H9 (cell line): ENCODE data around the gene SPINT1. TPM values are rescaled to one million over a fixed set of nuclear protein-coding genes. Genes with fewer than 3 reads are reported as not detected.

Source experiments
- DNase-seq: peaks from one replicate; pipeline ENCODE4 v3.0.0-alpha.2; 2017
- H2AFZ ChIP-seq: one replicate; pipeline ENCODE4 v1.6.1; 2013; ENCODE audit warnings: mild to moderate bottlenecking, low read length, control low read depth, moderate library complexity
- H2AK5ac ChIP-seq: 2 replicates; pipeline ENCODE4 v1.6.1; 2013; ENCODE audit warnings: low read length, control low read depth, mixed read lengths; ENCODE audit not compliant: insufficient read length
- H2BK120ac ChIP-seq: one replicate; pipeline ENCODE4 v1.6.1; 2013; ENCODE audit warnings: low read depth, mild to moderate bottlenecking, low read length, control low read depth, inconsistent platforms; ENCODE audit not compliant: poor library complexity, severe bottlenecking
- H2BK12ac ChIP-seq: 2 replicates; pipeline ENCODE4 v1.6.1; 2013; ENCODE audit warnings: low read length, control low read depth, mixed read lengths, low read depth; ENCODE audit not compliant: insufficient read length
- H2BK15ac ChIP-seq: 2 replicates; pipeline ENCODE4 v1.6.1; 2013; ENCODE audit warnings: low read depth, low read length, control low read depth
- H2BK20ac ChIP-seq: one replicate; pipeline ENCODE4 v1.6.1; 2013; ENCODE audit warnings: low read depth, mild to moderate bottlenecking, low read length, control low read depth, inconsistent platforms; ENCODE audit not compliant: poor library complexity, severe bottlenecking
- H2BK5ac ChIP-seq: 2 replicates; pipeline ENCODE4 v1.6.1; 2013; ENCODE audit warnings: low read length, control low read depth, mixed read lengths; ENCODE audit not compliant: insufficient read length
- H3K14ac ChIP-seq: 2 replicates; pipeline ENCODE4 v1.6.1; 2013; ENCODE audit warnings: low read length, control low read depth; ENCODE audit not compliant: insufficient read depth
- H3K18ac ChIP-seq: 2 replicates; pipeline ENCODE4 v1.6.1; 2013; ENCODE audit warnings: low read depth, mild to moderate bottlenecking, mixed read lengths, low read length, control low read depth; ENCODE audit not compliant: insufficient read length
- H3K23ac ChIP-seq: 2 replicates; pipeline ENCODE4 v1.6.1; 2013; ENCODE audit warnings: low read length, control low read depth, mixed read lengths, low read depth; ENCODE audit not compliant: insufficient read length
- H3K23me2 ChIP-seq: 2 replicates; pipeline ENCODE4 v1.6.1; 2013; ENCODE audit warnings: low read depth, mild to moderate bottlenecking, mixed read lengths, low read length, control low read depth; ENCODE audit not compliant: insufficient read length, poor library complexity, severe bottlenecking
- H3K27ac ChIP-seq: 2 replicates; pipeline ENCODE4 v1.5.1; 2013; ENCODE audit warnings: low read length, control low read depth, mixed read lengths, low read depth; ENCODE audit not compliant: insufficient read length
- H3K27me3 ChIP-seq: 2 replicates; pipeline ENCODE4 v1.6.1; 2013; ENCODE audit warnings: low read length, control low read depth, inconsistent platforms; ENCODE audit not compliant: insufficient read depth
- H3K4ac ChIP-seq: 2 replicates; pipeline ENCODE4 v1.6.1; 2013; ENCODE audit warnings: low read depth, mild to moderate bottlenecking, control low read depth, inconsistent platforms, low read length, moderate library complexity
- H3K4me1 ChIP-seq: 2 replicates; pipeline ENCODE4 v1.6.1; 2013; ENCODE audit warnings: low read length, control low read depth, inconsistent platforms; ENCODE audit not compliant: insufficient read depth
- H3K4me2 ChIP-seq: 2 replicates; pipeline ENCODE4 v1.6.1; 2013; ENCODE audit warnings: low read length, control low read depth, mixed read lengths; ENCODE audit not compliant: insufficient read length, insufficient read depth
- H3K56ac ChIP-seq: 2 replicates; pipeline ENCODE4 v1.6.1; 2013; ENCODE audit warnings: low read depth, mild to moderate bottlenecking, mixed read lengths, low read length, control low read depth; ENCODE audit not compliant: insufficient read length
- H3K79me1 ChIP-seq: 2 replicates; pipeline ENCODE4 v1.6.1; 2013; ENCODE audit warnings: low read depth, mild to moderate bottlenecking, moderate library complexity, low read length, control low read depth, inconsistent platforms; ENCODE audit not compliant: insufficient read depth, poor library complexity, severe bottlenecking
- H3K79me2 ChIP-seq: 2 replicates; pipeline ENCODE4 v1.6.1; 2013; ENCODE audit warnings: low read length, control low read depth, inconsistent platforms; ENCODE audit not compliant: insufficient read depth
- H3K9ac ChIP-seq: 2 replicates; pipeline ENCODE4 v1.6.1; 2013; ENCODE audit warnings: low read length, control low read depth, mixed read lengths; ENCODE audit not compliant: insufficient read length; ENCODE audit errors: extremely low read depth
- H3K9me3 ChIP-seq: one replicate; pipeline ENCODE4 v1.6.1; 2013; ENCODE audit warnings: low read depth, low read length, inconsistent platforms; ENCODE audit not compliant: control insufficient read depth
- H3T11ph ChIP-seq: one replicate; pipeline ENCODE4 v1.6.1; 2013; ENCODE audit warnings: mild to moderate bottlenecking, low read length, control low read depth, inconsistent platforms
- H4K20me1 ChIP-seq: one replicate; pipeline ENCODE4 v1.6.1; 2013; ENCODE audit not compliant: control insufficient read depth, insufficient read length, insufficient read depth
- H4K5ac ChIP-seq: 2 replicates; pipeline ENCODE4 v1.6.1; 2013; ENCODE audit warnings: low read depth, mild to moderate bottlenecking, mixed read lengths, low read length, control low read depth; ENCODE audit not compliant: insufficient read length
- H4K8ac ChIP-seq: replicated peaks from 2 replicates; pipeline ENCODE4 v1.6.1; 2013; ENCODE audit warnings: low read length, control low read depth, mixed read lengths, low read depth; ENCODE audit not compliant: insufficient read length
- H4K91ac ChIP-seq: 2 replicates; pipeline ENCODE4 v1.6.1; 2013; ENCODE audit warnings: low read depth, mild to moderate bottlenecking, moderate library complexity, mixed read lengths, low read length, control low read depth; ENCODE audit not compliant: insufficient read length
- H3K27ac Mint-ChIP-seq, 3 experiments: 2 replicates in 2 of 3; 3 replicates in 1 of 3; pipeline ENCODE4 v1.8.0; 2020 to 2021; ENCODE audit warnings: mixed read lengths in 3 of 3, mild to moderate bottlenecking in 1 of 3, moderate library complexity in 1 of 3
- H3K27me3 Mint-ChIP-seq: 2 replicates; pipeline ENCODE4 v1.8.0; 2021; ENCODE audit warnings: low read depth, mild to moderate bottlenecking, moderate library complexity, mixed read lengths
- H3K36me3 Mint-ChIP-seq, 3 experiments: 2 replicates in 2 of 3; 3 replicates in 1 of 3; pipeline ENCODE4 v1.8.0; 2020 to 2021; ENCODE audit warnings: low read depth in 3 of 3, mixed read lengths in 3 of 3; ENCODE audit not compliant: insufficient read depth in 1 of 3
- H3K4me1 Mint-ChIP-seq, 2 experiments: 2 replicates each; pipeline ENCODE4 v1.8.0; 2020; ENCODE audit warnings: mixed read lengths in 2 of 2
- H3K4me3 Mint-ChIP-seq, 2 experiments: 2 replicates in 1 of 2; 3 replicates in 1 of 2; pipeline ENCODE4 v1.8.0; 2020 to 2021; ENCODE audit warnings: mild to moderate bottlenecking in 2 of 2, mixed read lengths in 2 of 2, moderate library complexity in 1 of 2
- H3K9me3 Mint-ChIP-seq, 2 experiments: 2 replicates in 1 of 2; 3 replicates in 1 of 2; pipeline ENCODE4 v1.8.0; 2020; ENCODE audit warnings: mild to moderate bottlenecking in 2 of 2, mixed read lengths in 2 of 2, moderate library complexity in 1 of 2
- CTCF ChIP-seq: fragments of 200-600 bp; sonication (generic); conservative IDR thresholded peaks from 3 replicates; pipeline ENCODE4 v1.8.0; 2021; ENCODE audit warnings: antibody characterized with exemption, mild to moderate bottlenecking
- WGBS: extraction: QIAGEN DNeasy Blood & Tissue Kit; methylation state at CpG from one replicate; pipeline ENCODE4 v1.1.7; 2013; ENCODE audit warnings: missing lambda C conversion rate, low lambda C conversion rate, mixed read lengths; ENCODE audit not compliant: insufficient read length; ENCODE audit errors: extremely low coverage; 5-methylcytosine and 5-hydroxymethylcytosine counted together
- total RNA-seq: library from RNA; stranded (reverse); gene quantifications from 2 replicates; pipeline ENCODE4 v1.2.1, GENCODE V29; 2021

Gene SPINT1
- total RNA-seq, 1 experiment from 2014 or later, result 130 TPM

- Histone ChIP-seq H3K18ac (no peak overlapping the region), H3K4me2 (peak overlapping the region; percentile 61)
Observed at GRCh38 chr15:40906991-40907802, 63.3 kb downstream of the SPINT1 start.

More at GRCh38 chr15:40906991-40907802, 63.3 kb downstream of the SPINT1 start:
- Histone ChIP-seq H3K9me3 (no peaks in the 10 kb centered on the region), H2BK120ac (no peak overlapping the region), H4K20me1 (no peaks in the 10 kb centered on the region), H3K27me3 (no peaks in the 10 kb centered on the region), H2BK20ac (no peak overlapping the region), H2AFZ (no peak overlapping the region), H2BK12ac (no peak overlapping the region), H3K27ac (no peak overlapping the region), H3K4me1 (no peaks in the 10 kb centered on the region), H3K79me1 (peaks cover 2% of the 10 kb centered on the region), H3K23ac (no peak overlapping the region), H4K5ac (no peak overlapping the region), H3K14ac (no peak overlapping the region; the same call in 1 of the 2 replicates), H2BK15ac (no peak overlapping the region), H4K8ac (no peak overlapping the region), H3T11ph (no peak overlapping the region), H3K79me2 (no peaks in the 10 kb centered on the region), H3K56ac (no peak overlapping the region), H3K4ac (no peak overlapping the region), H2AK5ac (no peak overlapping the region), H3K9ac (no peak overlapping the region), H3K23me2 (no peaks in the 10 kb centered on the region), H2BK5ac (no peak overlapping the region), H4K91ac (no peak overlapping the region)
- Mint-ChIP-seq H3K36me3 (peaks cover 11 to 30% (median 21%) of the 10 kb centered on the region in 3 experiments), H3K4me3 (peak overlapping the region in 1 of 2 experiments; percentile 71; a peak in 2 of 5 replicates), H3K9me3 (no peaks in the 10 kb centered on the region), H3K27ac (no peak overlapping the region), H3K4me1 (peaks cover 26 to 27% of the 10 kb centered on the region in 2 experiments), H3K27me3 (peaks cover 6% of the 10 kb centered on the region)
- DNase-seq, result peak; percentile 47
- TF ChIP-seq CTCF, result no peak
- no CpG with 5 or more reads among the region's 22 CpGs for WGBS

Other genes with a start within 250 kb of the SPINT1 start
- gene KNL1, start 249.8 kb upstream of the SPINT1 start, total RNA-seq, result 16.8 and 19.7 TPM in 2 replicates
- gene RAD51, start 148.9 kb upstream of the SPINT1 start, total RNA-seq, result 39.2 and 44.8 TPM in 2 replicates
- 24.9 and 28.3 TPM in 2 replicates for gene RMDN3, start 88.8 kb upstream of the SPINT1 start, total RNA-seq
- gene GCHFR, start 80.0 kb upstream of the SPINT1 start, total RNA-seq, result 33.0 and 37.0 TPM in 2 replicates
- 0.44 and 0.70 TPM in 2 replicates for gene C15orf62, start 74.1 kb upstream of the SPINT1 start, total RNA-seq
- gene ZFYVE19, start 37.0 kb upstream of the SPINT1 start, total RNA-seq, result 10.7 and 11.3 TPM in 2 replicates
- 38.3 and 44.4 TPM in 2 replicates for gene DNAJC17, start 36.6 kb upstream of the SPINT1 start, total RNA-seq
- not detected in 2 replicates for gene PPP1R14D, start 15.3 kb upstream of the SPINT1 start, total RNA-seq
- 3.9 and 4.3 TPM in 2 replicates for gene RHOV, start 30.2 kb downstream of the SPINT1 start, total RNA-seq
- gene VPS18, start 50.4 kb downstream of the SPINT1 start, total RNA-seq, result 45.0 and 46.1 TPM in 2 replicates
- gene DLL4, start 85.3 kb downstream of the SPINT1 start, total RNA-seq, result 0.28 and 0.35 TPM in 2 replicates
- gene CHAC1, start 109.4 kb downstream of the SPINT1 start, total RNA-seq, result 47.2 and 48.7 TPM in 2 replicates